ENCODE results near the gene FARSB. TPM values are rescaled to one million over a fixed set of nuclear protein-coding genes. Genes with fewer than 3 reads are reported as not detected.

The FARSB gene
- total RNA-seq, 1 donor from 2014 or later, result 5.4 TPM

DNA sequence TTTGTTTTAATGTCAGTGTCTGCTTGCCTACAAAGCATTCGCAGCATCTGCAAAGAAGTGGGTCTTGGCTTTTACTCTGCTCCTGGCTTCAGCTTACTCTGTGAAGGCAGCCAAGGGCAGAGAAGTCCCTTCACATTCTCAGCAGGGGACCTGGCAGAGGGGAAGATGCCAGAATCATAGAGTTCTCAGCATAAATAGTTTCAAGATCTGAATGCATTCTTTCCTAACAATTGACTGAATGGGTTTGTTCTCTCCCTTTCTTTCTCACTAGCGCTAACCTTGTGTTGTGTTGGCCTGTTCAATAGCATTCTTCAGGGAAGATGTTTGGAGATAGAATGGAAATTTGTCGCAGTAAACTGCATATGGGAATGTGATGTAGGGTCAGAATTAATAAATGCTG is 106.9 kb downstream of the FARSB start:
- no peak for DNase-seq

DNA sequence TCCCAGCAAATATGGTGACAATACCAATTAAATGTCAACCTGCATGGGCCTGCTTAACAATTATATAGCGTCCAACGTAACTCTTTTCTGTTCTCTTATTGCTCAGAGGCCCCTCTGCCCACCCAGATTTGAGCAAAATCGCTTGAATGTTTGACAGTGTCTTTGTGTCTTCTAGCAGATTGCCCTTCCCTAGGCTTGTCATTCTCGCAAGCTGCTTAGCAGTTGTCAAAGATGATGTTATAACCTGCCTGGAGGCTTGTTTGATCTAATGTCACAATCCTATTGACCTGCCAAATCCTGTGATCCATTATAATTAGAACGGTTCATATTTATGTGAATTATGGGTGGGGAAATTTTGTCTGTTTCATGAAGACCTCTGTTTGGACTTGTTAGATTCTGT is 108.8 kb downstream of the FARSB start:
- DNase-seq, result no peak

GRCh38 chr2:222545823-222546795 is 109.8 kb downstream of the FARSB start:
- no peak for DNase-seq

- DNase-seq, result no peak
Measured at GRCh38 chr2:222544661-222545060, 111.2 kb downstream of the FARSB start.

DNA sequence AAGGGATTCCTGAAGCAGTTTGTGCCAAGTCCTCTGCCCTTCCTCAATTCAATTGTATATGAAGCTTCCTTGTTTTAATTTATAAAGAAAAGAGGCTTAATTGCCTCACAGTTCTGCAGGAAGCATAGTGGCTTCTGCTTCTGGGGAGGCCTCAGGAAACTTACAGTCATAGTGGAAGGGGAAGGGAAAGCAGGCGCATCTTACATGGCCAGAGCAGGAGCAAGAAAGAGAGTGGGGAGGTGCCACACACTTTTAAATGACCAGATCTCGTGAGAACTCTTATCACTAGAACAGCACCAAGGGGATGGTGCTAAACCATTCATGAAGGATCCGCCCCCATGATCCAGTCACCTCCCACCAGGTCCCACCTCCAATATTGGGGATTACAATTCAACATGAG is 117.4 kb downstream of the FARSB start:
- DNase-seq, result no peak

GRCh38 chr2:222535477-222535876 is 120.4 kb downstream of the FARSB start:
- DNase-seq, result no peak

DNA sequence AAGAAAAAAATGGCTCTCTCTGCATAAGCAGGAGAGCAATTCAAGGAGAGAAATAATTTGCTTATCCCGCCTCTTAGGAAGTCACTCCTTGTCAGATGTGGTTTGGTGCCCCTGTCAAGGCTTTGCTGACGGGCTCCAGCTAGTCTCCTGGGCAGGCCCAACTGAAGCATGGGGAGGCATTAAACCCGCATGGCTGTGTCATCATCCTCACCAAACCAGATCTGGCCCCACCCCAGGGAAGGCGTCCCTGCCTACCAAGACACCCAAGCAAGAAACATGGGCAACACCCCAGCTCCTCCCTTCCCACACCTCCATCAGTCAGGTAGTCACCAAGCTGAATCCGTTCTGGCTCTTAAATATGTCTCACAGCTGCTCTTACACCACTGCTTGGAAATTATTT is 123.6 kb downstream of the FARSB start:
- DNase-seq, result no peak

DNA sequence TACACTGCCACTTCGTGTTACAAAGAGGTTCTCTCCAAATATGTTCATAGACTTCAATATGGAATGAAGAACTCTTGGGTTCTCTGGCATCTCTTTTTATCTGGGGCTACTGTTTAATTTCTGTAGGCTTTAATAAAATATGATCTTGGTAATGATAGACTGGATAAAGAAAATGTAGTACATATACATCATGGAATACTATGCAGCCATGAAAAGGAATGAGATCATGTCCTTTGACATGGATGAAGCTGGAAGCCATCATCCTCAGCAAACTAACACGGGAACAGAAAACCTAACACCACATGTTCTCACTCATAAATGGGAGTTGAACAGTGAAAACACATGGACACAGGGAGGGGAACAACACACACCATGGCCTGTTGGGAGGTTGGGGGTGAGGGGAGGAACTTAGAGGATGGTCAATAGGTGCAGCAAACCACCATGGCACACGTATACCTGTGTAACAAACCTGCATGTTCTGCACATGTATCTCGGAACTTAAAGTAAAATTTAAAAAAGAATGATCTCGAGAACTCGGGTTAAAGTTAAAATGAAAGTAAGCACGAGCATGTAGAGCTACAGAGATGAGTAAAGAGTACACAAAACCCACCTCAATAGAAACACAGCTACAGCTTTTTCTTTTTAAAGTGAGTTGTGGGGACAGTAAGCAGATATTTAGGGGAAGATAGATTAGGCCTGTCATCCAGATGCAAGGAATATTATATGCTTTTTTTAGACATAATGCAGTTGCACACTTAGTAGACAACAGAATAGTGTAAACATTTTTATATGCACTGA is 129.2 kb downstream of the FARSB start:
- no peak for DNase-seq

GRCh38 chr2:222525811-222526210 is 130.1 kb downstream of the FARSB start:
- no peak for DNase-seq

GRCh38 chr2:222523783-222524544 is 131.9 kb downstream of the FARSB start:
- no peak for DNase-seq

DNA sequence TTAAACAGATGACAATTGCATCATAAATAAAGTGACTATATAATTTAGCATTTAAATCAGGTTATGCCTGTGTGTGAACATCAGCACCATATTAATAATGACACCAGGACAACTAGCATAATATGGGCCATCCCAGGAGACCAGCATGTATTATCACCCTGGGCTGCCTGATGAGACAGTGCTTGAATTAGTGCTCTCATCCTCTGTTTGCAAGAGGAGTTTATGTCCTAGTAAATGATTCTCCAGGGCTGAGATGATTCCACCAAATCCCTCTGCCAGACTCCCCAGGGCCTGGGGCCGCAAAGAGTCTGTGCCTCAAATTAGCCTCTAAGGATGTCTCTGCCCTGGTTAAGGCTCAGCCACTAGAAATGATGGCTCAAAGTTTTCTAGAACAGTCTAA is 133.8 kb downstream of the FARSB start:
- DNase-seq, result no peak

DNA sequence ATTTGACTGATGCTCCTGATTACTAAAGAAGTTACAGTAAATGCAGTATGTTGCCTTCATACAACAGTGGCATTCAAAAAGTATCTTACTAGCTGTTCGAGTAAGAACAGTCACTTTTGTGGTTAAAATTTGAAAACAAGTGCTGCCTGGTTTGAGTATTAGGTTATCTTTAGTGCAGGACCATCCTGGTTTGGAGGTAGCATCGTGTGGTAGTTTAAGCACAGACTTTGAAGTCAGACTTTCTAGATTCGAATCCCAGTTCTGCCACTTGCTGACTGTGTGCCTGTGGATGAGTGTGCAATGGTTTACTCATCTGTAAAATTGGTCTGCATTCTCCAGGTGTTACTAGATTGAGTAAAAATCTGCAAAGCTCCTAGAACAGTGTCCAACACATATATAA is 134.8 kb downstream of the FARSB start:
- no peak for DNase-seq

Other genes starting within 250 kb of the FARSB start
- 0.05 and 0.17 TPM in 2 replicates for gene SGPP2, start 231.5 kb downstream of the FARSB start, total RNA-seq
- not detected in 2 replicates for gene MOGAT1, start 15.6 kb upstream of the FARSB start, total RNA-seq
- gene ACSL3, start 204.9 kb upstream of the FARSB start, total RNA-seq, result 125 and 137 TPM in 2 replicates

All from dermis blood vessel endothelial cell (primary cell).